ENCODE data around the gene STK25.

DNA sequence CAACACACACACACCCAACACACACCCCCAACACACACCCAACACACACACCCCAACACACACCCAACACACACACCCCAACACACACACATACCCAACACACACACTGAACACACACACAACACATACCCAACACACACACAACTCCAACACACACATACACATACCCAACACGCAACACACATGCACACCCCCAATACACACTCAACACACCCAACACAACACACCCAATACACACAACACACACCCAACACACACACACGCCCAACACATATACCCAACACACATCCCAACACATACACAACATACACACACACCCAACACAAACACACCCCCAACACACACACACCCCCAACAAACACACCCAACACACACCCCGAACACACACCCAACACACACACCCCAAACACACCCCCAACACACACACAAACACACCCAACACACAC, 8.2 kb upstream of the STK25 start:
- TF ChIP-seq, protein P1, sequence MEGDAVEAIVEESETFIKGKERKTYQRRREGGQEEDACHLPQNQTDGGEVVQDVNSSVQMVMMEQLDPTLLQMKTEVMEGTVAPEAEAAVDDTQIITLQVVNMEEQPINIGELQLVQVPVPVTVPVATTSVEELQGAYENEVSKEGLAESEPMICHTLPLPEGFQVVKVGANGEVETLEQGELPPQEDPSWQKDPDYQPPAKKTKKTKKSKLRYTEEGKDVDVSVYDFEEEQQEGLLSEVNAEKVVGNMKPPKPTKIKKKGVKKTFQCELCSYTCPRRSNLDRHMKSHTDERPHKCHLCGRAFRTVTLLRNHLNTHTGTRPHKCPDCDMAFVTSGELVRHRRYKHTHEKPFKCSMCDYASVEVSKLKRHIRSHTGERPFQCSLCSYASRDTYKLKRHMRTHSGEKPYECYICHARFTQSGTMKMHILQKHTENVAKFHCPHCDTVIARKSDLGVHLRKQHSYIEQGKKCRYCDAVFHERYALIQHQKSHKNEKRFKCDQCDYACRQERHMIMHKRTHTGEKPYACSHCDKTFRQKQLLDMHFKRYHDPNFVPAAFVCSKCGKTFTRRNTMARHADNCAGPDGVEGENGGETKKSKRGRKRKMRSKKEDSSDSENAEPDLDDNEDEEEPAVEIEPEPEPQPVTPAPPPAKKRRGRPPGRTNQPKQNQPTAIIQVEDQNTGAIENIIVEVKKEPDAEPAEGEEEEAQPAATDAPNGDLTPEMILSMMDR (IDR thresholded peaks at IDR 0.05): no peak
- no peak for TF ChIP-seq POLR2A (IDR thresholded peaks at IDR 0.05)
